Measurements from ENCODE around the gene FIGN.

DNA sequence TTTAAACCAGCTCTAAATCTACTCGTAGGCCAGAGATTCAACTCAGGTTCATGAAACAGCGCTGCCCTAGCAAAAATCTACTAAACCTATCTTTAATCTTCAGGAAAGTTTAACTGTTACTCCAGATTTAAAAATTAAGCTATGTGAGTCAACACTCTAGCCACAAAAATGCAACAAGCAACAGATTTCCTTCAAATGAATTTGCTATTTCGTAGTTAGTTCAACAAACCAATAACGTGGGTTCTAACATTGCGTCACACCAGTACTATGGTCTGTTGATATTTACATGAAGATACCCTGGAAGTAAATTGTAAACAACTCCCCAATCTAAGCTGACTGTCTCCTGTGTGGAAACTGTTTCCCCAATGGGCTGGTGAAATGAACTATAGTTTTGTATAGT lies 71.2 kb downstream of the FIGN start:
- TF ChIP-seq YY1 (IDR thresholded peaks at IDR 0.05; ENCODE audit: insufficient read depth, insufficient read length) (no peak), ZNF274 (IDR thresholded peaks at IDR 0.05; ENCODE audit: low read depth, low read length) (no peak)

Data from NT2/D1 (cell line).